IgD-negative memory B cell (primary cell): ENCODE results near the gene ST6GAL2. TPM values are rescaled to one million over a fixed set of nuclear protein-coding genes. Genes with fewer than 3 reads are reported as not detected.

Experiments
- H3K27ac Mint-ChIP-seq, 3 donors: one replicate each; pipeline ENCODE4 v1.8.0; 2020 to 2022; ENCODE audit warnings: mild to moderate bottlenecking in 3 of 3, mixed read lengths in 3 of 3, moderate library complexity in 1 of 3
- H3K27me3 Mint-ChIP-seq: one replicate; pipeline ENCODE4 v1.8.0; 2021; ENCODE audit warnings: mixed read lengths
- H3K36me3 Mint-ChIP-seq: one replicate; pipeline ENCODE4 v1.8.0; 2020; ENCODE audit warnings: mild to moderate bottlenecking, mixed read lengths
- H3K4me1 Mint-ChIP-seq, 3 donors: one replicate each; pipeline ENCODE4 v1.8.0; 2020 to 2022; ENCODE audit warnings: mixed read lengths in 3 of 3, mild to moderate bottlenecking in 1 of 3
- H3K4me3 Mint-ChIP-seq, 4 donors: one replicate each; pipeline ENCODE4 v1.8.0; 2020 to 2022; ENCODE audit warnings: mild to moderate bottlenecking in 4 of 4, mixed read lengths in 4 of 4, moderate library complexity in 3 of 4
- H3K9me3 Mint-ChIP-seq, 3 donors: one replicate each; pipeline ENCODE4 v1.8.0; 2020 to 2021; ENCODE audit warnings: mixed read lengths in 3 of 3, mild to moderate bottlenecking in 1 of 3
- polyA plus RNA-seq: library from polyadenylated mRNA; unstranded; fragments of 300-500 nt; fragmentation: Illumina TruSeq; gene quantifications from one replicate; pipeline ENCODE4 v1.2.3, GENCODE V29; 2021

Gene ST6GAL2
- polyA plus RNA-seq, 1 donor from 2014 or later = not detected

DNA sequence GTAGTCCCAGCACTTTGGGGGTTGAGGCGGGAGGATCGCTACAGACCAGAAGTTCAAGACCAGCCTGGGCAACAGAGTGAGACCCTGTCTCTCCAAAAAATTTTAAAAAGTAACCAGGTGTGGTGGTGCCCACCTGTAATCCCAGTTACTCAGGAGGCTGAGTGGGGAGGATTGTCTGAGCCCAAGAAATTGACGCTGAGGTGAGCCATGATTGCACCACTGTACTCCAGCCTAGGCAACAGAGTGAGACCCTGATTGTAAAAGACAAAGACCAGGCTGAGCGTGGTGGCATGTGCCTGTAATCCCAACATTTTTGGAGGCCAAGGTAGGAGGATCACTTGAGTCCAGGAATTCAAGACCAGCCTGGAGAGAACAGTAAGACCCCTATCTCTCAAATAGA is 7.8 kb downstream of the ST6GAL2 start:
- H3K4me1 Mint-ChIP-seq = no peaks in the 10 kb centered on the region
- no peaks in the 10 kb centered on the region for H3K27me3 Mint-ChIP-seq
- no peaks in the 10 kb centered on the region for H3K36me3 Mint-ChIP-seq
- H3K4me3 Mint-ChIP-seq = no peak overlapping the region
- H3K27ac Mint-ChIP-seq = no peak overlapping the region
- peaks cover 0 to 4% (median 0%) of the 10 kb centered on the region in 3 donors for H3K9me3 Mint-ChIP-seq

DNA sequence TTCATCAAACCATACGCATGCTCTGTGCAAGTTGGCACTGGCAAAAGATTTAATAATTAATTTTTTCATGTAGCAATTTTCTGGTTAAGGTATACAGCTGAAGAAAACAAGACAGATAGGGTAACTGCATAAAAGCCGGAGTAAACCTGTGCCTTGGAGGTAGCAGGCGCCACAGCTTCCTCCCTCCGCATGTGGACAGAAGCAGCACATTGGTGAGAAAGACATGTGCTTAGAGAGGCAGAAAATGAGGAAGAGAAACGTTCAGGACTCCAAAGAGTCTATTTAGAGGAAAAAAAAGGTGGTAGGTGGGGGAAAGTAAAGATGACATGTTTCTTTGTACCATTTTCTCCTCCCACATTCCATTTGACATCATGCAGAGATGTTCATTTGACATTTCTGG is 9.3 kb downstream of the ST6GAL2 start:
- Mint-ChIP-seq H3K4me3 (no peak overlapping the region), H3K36me3 (no peaks in the 10 kb centered on the region), H3K27me3 (no peaks in the 10 kb centered on the region), H3K4me1 (no peaks in the 10 kb centered on the region), H3K9me3 (peaks cover 0 to 4% (median 0%) of the 10 kb centered on the region in 3 donors), H3K27ac (no peak overlapping the region)

GRCh38 chr2:106869512-106870275 is 16.3 kb downstream of the ST6GAL2 start:
- Mint-ChIP-seq H3K9me3 (no peaks in the 10 kb centered on the region), H3K36me3 (peaks cover 1% of the 10 kb centered on the region), H3K4me1 (no peaks in the 10 kb centered on the region), H3K27ac (no peak overlapping the region), H3K4me3 (no peak overlapping the region), H3K27me3 (no peaks in the 10 kb centered on the region)

DNA sequence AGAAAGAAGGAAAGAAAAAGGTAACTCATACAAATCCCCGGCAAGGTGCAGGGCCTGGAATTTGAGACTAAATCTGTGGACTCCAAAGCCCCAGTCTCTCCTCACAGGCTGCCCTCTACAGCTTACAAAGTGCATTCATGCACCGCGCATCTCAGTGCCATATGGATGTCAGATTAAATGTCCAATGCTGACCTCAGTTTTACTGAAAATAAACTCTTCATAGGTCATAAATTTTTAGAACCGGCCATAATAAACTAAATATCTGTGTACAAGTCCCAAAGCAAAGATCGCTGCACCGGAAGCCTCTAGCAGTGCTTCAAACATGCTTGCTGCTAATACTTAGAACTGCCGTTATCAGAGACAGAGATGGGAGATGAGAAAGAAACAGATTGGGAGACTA is 17.7 kb downstream of the ST6GAL2 start:
- H3K9me3 Mint-ChIP-seq = no peaks in the 10 kb centered on the region
- H3K36me3 Mint-ChIP-seq = peaks cover 1% of the 10 kb centered on the region
- no peak overlapping the region for H3K4me3 Mint-ChIP-seq
- no peaks in the 10 kb centered on the region for H3K4me1 Mint-ChIP-seq
- H3K27ac Mint-ChIP-seq = no peak overlapping the region
- H3K27me3 Mint-ChIP-seq = no peaks in the 10 kb centered on the region

- no peaks in the 10 kb centered on the region for H3K4me1 Mint-ChIP-seq
- no peaks in the 10 kb centered on the region for H3K9me3 Mint-ChIP-seq
- no peak overlapping the region for H3K27ac Mint-ChIP-seq
- H3K4me3 Mint-ChIP-seq = no peak overlapping the region
- no peaks in the 10 kb centered on the region for H3K27me3 Mint-ChIP-seq
- H3K36me3 Mint-ChIP-seq = peaks cover 1% of the 10 kb centered on the region
Observed at GRCh38 chr2:106867196-106867953, 18.6 kb downstream of the ST6GAL2 start.

- Mint-ChIP-seq H3K4me1 (no peaks in the 10 kb centered on the region), H3K27me3 (no peaks in the 10 kb centered on the region), H3K36me3 (peaks cover 1% of the 10 kb centered on the region), H3K9me3 (no peaks in the 10 kb centered on the region), H3K4me3 (no peak overlapping the region), H3K27ac (no peak overlapping the region)
Observed at GRCh38 chr2:106866641-106867040, 19.3 kb downstream of the ST6GAL2 start.

DNA sequence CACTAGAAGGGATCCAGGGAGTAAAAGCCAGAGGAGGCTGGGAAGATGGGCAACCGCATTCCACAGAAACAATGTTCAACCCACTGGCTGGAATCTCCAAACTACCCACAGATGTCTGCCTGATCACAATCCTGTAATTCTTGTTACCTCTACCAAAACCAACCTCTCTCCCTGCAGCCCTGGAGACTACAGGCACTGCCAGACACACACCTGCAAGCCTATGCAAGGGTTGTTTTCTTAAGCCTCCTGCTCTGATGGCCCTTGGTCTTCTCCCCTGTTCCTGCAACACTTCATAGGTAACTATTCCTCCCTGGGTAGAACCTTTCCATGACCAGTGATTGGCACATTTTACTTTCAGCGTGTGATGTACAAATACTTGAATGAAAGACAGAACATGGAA is 21.9 kb downstream of the ST6GAL2 start:
- Mint-ChIP-seq H3K27ac (no peak overlapping the region), H3K4me1 (peaks cover 0 to 2% (median 0%) of the 10 kb centered on the region in 3 donors), H3K4me3 (no peak overlapping the region), H3K27me3 (no peaks in the 10 kb centered on the region), H3K9me3 (peaks cover 2 to 5% (median 4%) of the 10 kb centered on the region in 3 donors), H3K36me3 (no peaks in the 10 kb centered on the region)

- Mint-ChIP-seq H3K9me3 (peaks cover 4 to 9% (median 9%) of the 10 kb centered on the region in 3 donors), H3K4me3 (no peak overlapping the region), H3K36me3 (no peaks in the 10 kb centered on the region), H3K4me1 (peaks cover 0 to 2% (median 0%) of the 10 kb centered on the region in 3 donors), H3K27me3 (no peaks in the 10 kb centered on the region), H3K27ac (no peak overlapping the region)
Observed at GRCh38 chr2:106863387-106863786, 22.6 kb downstream of the ST6GAL2 start.

GRCh38 chr2:106859498-106859897 is 26.5 kb downstream of the ST6GAL2 start:
- Mint-ChIP-seq H3K4me3 (no peak overlapping the region), H3K9me3 (peaks cover 7 to 11% (median 10%) of the 10 kb centered on the region in 3 donors), H3K36me3 (no peaks in the 10 kb centered on the region), H3K27me3 (no peaks in the 10 kb centered on the region), H3K27ac (no peak overlapping the region), H3K4me1 (peaks cover 0 to 2% (median 0%) of the 10 kb centered on the region in 3 donors)

DNA sequence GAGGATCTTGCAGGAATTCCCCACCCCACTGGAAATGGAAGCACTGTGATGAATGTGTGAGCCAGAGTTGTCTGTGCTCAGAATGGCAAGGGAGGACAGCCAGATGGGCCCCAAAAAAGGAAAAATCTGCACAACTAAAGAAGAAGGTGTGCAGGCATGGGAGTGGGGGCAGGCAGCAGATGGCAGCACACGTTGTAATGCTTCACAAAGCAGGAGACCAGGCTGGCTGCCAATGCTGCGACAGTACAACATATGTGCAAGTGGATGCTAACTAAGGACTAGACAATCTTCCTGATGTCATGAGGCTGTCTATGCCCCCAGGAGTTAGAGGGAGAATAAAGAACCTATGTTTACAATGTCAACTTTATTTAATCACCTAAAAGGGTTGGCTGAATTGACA is 27.2 kb downstream of the ST6GAL2 start:
- Mint-ChIP-seq H3K27ac (no peak overlapping the region), H3K9me3 (peaks cover 7 to 11% (median 10%) of the 10 kb centered on the region in 3 donors), H3K36me3 (no peaks in the 10 kb centered on the region), H3K27me3 (no peaks in the 10 kb centered on the region), H3K4me1 (peaks cover 0 to 2% (median 0%) of the 10 kb centered on the region in 3 donors), H3K4me3 (peak overlapping the region in 1 of 4 donors; percentile 18)

GRCh38 chr2:106857882-106858478 is 28.0 kb downstream of the ST6GAL2 start:
- no peak overlapping the region for H3K4me3 Mint-ChIP-seq
- H3K9me3 Mint-ChIP-seq = peaks cover 7 to 11% (median 10%) of the 10 kb centered on the region in 3 donors
- H3K27ac Mint-ChIP-seq = no peak overlapping the region
- no peaks in the 10 kb centered on the region for H3K36me3 Mint-ChIP-seq
- peaks cover 0 to 2% (median 0%) of the 10 kb centered on the region in 3 donors for H3K4me1 Mint-ChIP-seq
- H3K27me3 Mint-ChIP-seq = no peaks in the 10 kb centered on the region

DNA sequence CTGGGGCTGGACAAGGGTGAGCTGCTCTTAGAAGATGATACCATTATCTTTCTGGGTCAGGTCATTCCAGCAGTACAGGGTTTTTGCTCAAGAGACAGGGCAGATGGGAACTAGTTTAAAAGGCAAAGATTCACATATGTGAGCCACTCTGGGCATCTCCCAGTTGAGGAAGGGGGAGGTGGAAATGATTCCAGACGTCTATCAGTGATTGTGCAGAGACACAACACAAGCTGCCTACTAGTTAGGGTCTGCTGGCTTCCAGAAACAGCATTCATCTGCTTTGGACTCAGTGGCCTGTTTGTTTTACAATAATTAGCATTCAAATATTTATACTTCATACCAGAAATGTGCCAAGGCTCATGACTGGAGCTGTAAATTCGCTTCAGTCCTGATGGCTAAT is 32.3 kb downstream of the ST6GAL2 start:
- Mint-ChIP-seq H3K4me1 (no peaks in the 10 kb centered on the region), H3K27me3 (no peaks in the 10 kb centered on the region), H3K36me3 (no peaks in the 10 kb centered on the region), H3K27ac (no peak overlapping the region), H3K9me3 (peaks cover 3 to 5% (median 4%) of the 10 kb centered on the region in 3 donors), H3K4me3 (no peak overlapping the region)

- Mint-ChIP-seq H3K27ac (no peak overlapping the region), H3K27me3 (no peaks in the 10 kb centered on the region), H3K36me3 (no peaks in the 10 kb centered on the region), H3K4me3 (no peak overlapping the region), H3K9me3 (no peaks in the 10 kb centered on the region), H3K4me1 (no peaks in the 10 kb centered on the region)
Observed at GRCh38 chr2:106851881-106852501, 34.0 kb downstream of the ST6GAL2 start.

GRCh38 chr2:106851087-106851874 is 34.7 kb downstream of the ST6GAL2 start:
- Mint-ChIP-seq H3K27me3 (no peaks in the 10 kb centered on the region), H3K4me3 (no peak overlapping the region), H3K36me3 (no peaks in the 10 kb centered on the region), H3K4me1 (no peaks in the 10 kb centered on the region), H3K9me3 (no peaks in the 10 kb centered on the region), H3K27ac (no peak overlapping the region)
